Kidney tubule cell (primary cell): ENCODE results near the gene CCDC60.
"Not testable (repeated sequence)": the region's sequence is repeated elsewhere in the genome, so short reads cannot be mapped to it uniquely, and the experiment has no call there.

Source experiments
- DNase-seq: peaks from one replicate; pipeline ENCODE4 v3.0.0-alpha.2; 2018; ENCODE audit warnings: low spot score

Gene CCDC60

GRCh38 chr12:119338593-119339363, 4.2 kb downstream of the CCDC60 start:
- no peak for DNase-seq

- no peak for DNase-seq
Measured at GRCh38 chr12:119340578-119340977, 6.0 kb downstream of the CCDC60 start.

- DNase-seq = no peak
Measured at GRCh38 chr12:119341020-119341419, 6.5 kb downstream of the CCDC60 start.

GRCh38 chr12:119341988-119342387, 7.5 kb downstream of the CCDC60 start:
- DNase-seq = no peak

- no peak for DNase-seq
Measured at GRCh38 chr12:119343130-119343529, 8.6 kb downstream of the CCDC60 start.

- DNase-seq = no peak
Measured at GRCh38 chr12:119354172-119354571, 19.6 kb downstream of the CCDC60 start.

- not testable (repeated sequence) for DNase-seq
Measured at GRCh38 chr12:119360366-119360765, 25.8 kb downstream of the CCDC60 start.

GRCh38 chr12:119363037-119363436, 28.5 kb downstream of the CCDC60 start:
- no peak for DNase-seq

GRCh38 chr12:119363490-119363889, 29.0 kb downstream of the CCDC60 start:
- DNase-seq = no peak

- DNase-seq = no peak
Measured at GRCh38 chr12:119365451-119365850, 30.9 kb downstream of the CCDC60 start.

GRCh38 chr12:119366007-119366406, 31.5 kb downstream of the CCDC60 start:
- no peak for DNase-seq

GRCh38 chr12:119369161-119369560, 34.6 kb downstream of the CCDC60 start:
- DNase-seq = no peak

- DNase-seq = no peak
Measured at GRCh38 chr12:119369907-119370546, 35.5 kb downstream of the CCDC60 start.

- no peak for DNase-seq
Measured at GRCh38 chr12:119372540-119372939, 38.0 kb downstream of the CCDC60 start.

GRCh38 chr12:119373001-119373400, 38.5 kb downstream of the CCDC60 start:
- DNase-seq = no peak

GRCh38 chr12:119373666-119374065, 39.1 kb downstream of the CCDC60 start:
- DNase-seq = no peak

GRCh38 chr12:119374635-119375034, 40.1 kb downstream of the CCDC60 start:
- no peak for DNase-seq

- DNase-seq = no peak
Measured at GRCh38 chr12:119375075-119375882, 40.8 kb downstream of the CCDC60 start.

GRCh38 chr12:119375883-119376190, 41.3 kb downstream of the CCDC60 start:
- no peak for DNase-seq

- no peak for DNase-seq
Measured at GRCh38 chr12:119378903-119379302, 44.4 kb downstream of the CCDC60 start.

- DNase-seq = no peak
Measured at GRCh38 chr12:119381471-119382235, 47.1 kb downstream of the CCDC60 start.

GRCh38 chr12:119383206-119383605, 48.7 kb downstream of the CCDC60 start:
- DNase-seq = no peak
